HEK293 (cell line): Measurements from ENCODE around the gene FRMD4A.

ENCODE experiments used
- CTCF ChIA-PET: fragments of 350-600 bp; formaldehyde crosslinking; extraction: SDS; loops from one replicate; lab custom pipeline; 2021; ENCODE audit warnings: antibody characterized with exemption; lab: Yijun Ruan, JAX
- POLR2A ChIA-PET: fragments of 300-600 bp; formaldehyde crosslinking; extraction: SDS; loops from one replicate; lab custom pipeline; 2020; ENCODE audit warnings: antibody characterized with exemption, inconsistent platforms; lab: Yijun Ruan, JAX
- H3K27ac ChIP-seq: fragments of 200-500 bp; sonication (Bioruptor generic); 2 replicates; pipeline ENCODE4 v1.5.1; 2014; ENCODE audit warnings: low read depth, low read length, control low read depth, inconsistent platforms; ENCODE audit errors: extremely low read depth
- H3K36me3 ChIP-seq, 2 experiments: fragments of 200-500 bp in 1 of 2; sonication (Bioruptor generic) in 1 of 2; 1 replicate in 1 of 2; 2 replicates in 1 of 2; pipeline ENCODE4 v1.5.1; 2014 to 2017; ENCODE audit warnings: inconsistent platforms in 2 of 2, low read length in 2 of 2; ENCODE audit not compliant: control insufficient read depth in 2 of 2, insufficient read depth in 1 of 2
- H3K4me1 ChIP-seq: fragments of 200-500 bp; sonication (Bioruptor generic); 2 replicates; pipeline ENCODE4 v1.5.1; 2014; ENCODE audit warnings: mild to moderate bottlenecking, low read length, inconsistent platforms; ENCODE audit not compliant: control insufficient read depth, insufficient read depth
- H3K4me3 ChIP-seq: 2 replicates; pipeline ENCODE4 v1.5.1; 2011; ENCODE audit warnings: low read depth, mild to moderate bottlenecking, control low read depth, low read length, moderate library complexity
- H3K9me3 ChIP-seq: fragments of 200-500 bp; sonication (Bioruptor generic); 2 replicates; pipeline ENCODE4 v1.5.1; 2014; ENCODE audit warnings: low read depth, low read length, inconsistent platforms; ENCODE audit not compliant: control insufficient read depth, insufficient read depth
- GLI2 ChIP-seq: fragments of 450-650 bp; formaldehyde crosslinking; IDR thresholded peaks from 2 replicates; pipeline ENCODE4; 2017; ENCODE audit warnings: missing biosample characterization, missing genetic modification characterization, low read depth, borderline replicate concordance
- GLIS2 ChIP-seq: fragments of 450-650 bp; formaldehyde crosslinking; IDR thresholded peaks from 2 replicates; pipeline ENCODE4 v1.5.1; 2016; ENCODE audit warnings: missing biosample characterization, missing genetic modification characterization
- MEIS1 ChIP-seq: sonication (generic); formaldehyde crosslinking; IDR thresholded peaks from 2 replicates; pipeline ENCODE4 v1.8.1; 2022; ENCODE audit warnings: missing genetic modification reagents, mild to moderate bottlenecking, borderline replicate concordance
- ZBTB8A ChIP-seq: fragments of 450-650 bp; formaldehyde crosslinking; IDR thresholded peaks from 2 replicates; pipeline ENCODE4 v1.5.1; 2016; ENCODE audit warnings: missing biosample characterization, missing genetic modification characterization
- ZIC2 ChIP-seq: fragments of 450-650 bp; formaldehyde crosslinking; IDR thresholded peaks from 2 replicates; pipeline ENCODE4 v1.5.1; 2016; ENCODE audit warnings: missing biosample characterization, missing genetic modification characterization
- ZNF132 ChIP-seq: fragments of 450-650 bp; formaldehyde crosslinking; IDR thresholded peaks from 2 replicates; pipeline ENCODE4 v1.5.1; 2017; ENCODE audit warnings: missing biosample characterization, missing genetic modification characterization, borderline replicate concordance
- ZNF211 ChIP-seq: fragments of 450-650 bp; formaldehyde crosslinking; IDR thresholded peaks from 2 replicates; pipeline ENCODE4 v1.5.1; 2016; ENCODE audit warnings: low read depth, missing biosample characterization, missing genetic modification characterization
- ZNF266 ChIP-seq: fragments of 450-650 bp; formaldehyde crosslinking; IDR thresholded peaks from 2 replicates; pipeline ENCODE4 v1.5.1; 2016; ENCODE audit warnings: missing biosample characterization, missing genetic modification characterization, low read depth
- ZNF292 ChIP-seq: fragments of 450-650 bp; formaldehyde crosslinking; IDR thresholded peaks from 2 replicates; pipeline ENCODE4 v1.5.1; 2016; ENCODE audit warnings: low read depth, missing biosample characterization, missing genetic modification characterization, borderline replicate concordance
- ZNF341 ChIP-seq: fragments of 450-650 bp; formaldehyde crosslinking; IDR thresholded peaks from 2 replicates; pipeline ENCODE4; 2016; ENCODE audit warnings: low read depth, missing biosample characterization, missing genetic modification characterization
- ZNF423 ChIP-seq: fragments of 450-650 bp; formaldehyde crosslinking; IDR thresholded peaks from 2 replicates; pipeline ENCODE4 v1.5.1; 2016; ENCODE audit warnings: missing biosample characterization, missing genetic modification characterization
- ZNF510 ChIP-seq: fragments of 450-650 bp; formaldehyde crosslinking; IDR thresholded peaks from 2 replicates; pipeline ENCODE4 v1.5.1; 2018; ENCODE audit warnings: mild to moderate bottlenecking, missing genetic modification characterization, missing biosample characterization; ENCODE audit not compliant: insufficient replicate concordance
- ZNF677 ChIP-seq: fragments of 450-650 bp; IDR thresholded peaks from 2 replicates; pipeline ENCODE4 v1.5.0; 2018; ENCODE audit warnings: missing biosample characterization, mild to moderate bottlenecking, missing genetic modification characterization, moderate library complexity
- ZNF707 ChIP-seq: fragments of 450-650 bp; formaldehyde crosslinking; IDR thresholded peaks from 2 replicates; pipeline ENCODE4 v1.5.1; 2016; ENCODE audit warnings: missing biosample characterization, missing genetic modification characterization
- ZNF747 ChIP-seq: fragments of 450-650 bp; formaldehyde crosslinking; IDR thresholded peaks from 2 replicates; pipeline ENCODE4 v1.5.1; 2016; ENCODE audit warnings: missing biosample characterization, missing genetic modification characterization
- ZNF785 ChIP-seq: fragments of 450-650 bp; formaldehyde crosslinking; IDR thresholded peaks from 2 replicates; pipeline ENCODE4 v1.5.1; 2016; ENCODE audit warnings: missing biosample characterization, missing genetic modification characterization
- TF ChIP-seq, protein P1 (sequence below): fragments of 450-650 bp; formaldehyde crosslinking; IDR thresholded peaks from 2 replicates; pipeline ENCODE4 v1.5.1; 2016; ENCODE audit warnings: missing biosample characterization, missing genetic modification characterization
- TF ChIP-seq, protein P2 (sequence below): fragments of 450-650 bp; formaldehyde crosslinking; IDR thresholded peaks from 2 replicates; pipeline ENCODE4 v1.5.1; 2016; ENCODE audit warnings: missing biosample characterization, missing genetic modification characterization
- TF ChIP-seq, protein P3 (sequence below): fragments of 450-650 bp; formaldehyde crosslinking; IDR thresholded peaks from 2 replicates; pipeline ENCODE4 v1.5.1; 2017; ENCODE audit warnings: missing biosample characterization, missing genetic modification characterization
- TF ChIP-seq, protein P4 (sequence below): fragments of 450-650 bp; formaldehyde crosslinking; IDR thresholded peaks from 2 replicates; pipeline ENCODE4 v1.5.1; 2016; ENCODE audit warnings: missing biosample characterization, missing genetic modification characterization
- TF ChIP-seq, protein P5 (sequence below): fragments of 450-650 bp; formaldehyde crosslinking; IDR thresholded peaks from 2 replicates; pipeline ENCODE4 v1.5.1; 2016; ENCODE audit warnings: missing biosample characterization, missing genetic modification characterization
- TF ChIP-seq, protein P6 (sequence below): IDR thresholded peaks from 2 replicates; pipeline ENCODE4 v1.6.1; 2011; ENCODE audit warnings: mild to moderate bottlenecking, low read depth, low read length, borderline replicate concordance
- TF ChIP-seq, protein P7 (sequence below): fragments of 450-650 bp; formaldehyde crosslinking; IDR thresholded peaks from 2 replicates; pipeline ENCODE4 v1.5.1; 2016; ENCODE audit warnings: missing biosample characterization, missing genetic modification characterization

Gene FRMD4A

DNA sequence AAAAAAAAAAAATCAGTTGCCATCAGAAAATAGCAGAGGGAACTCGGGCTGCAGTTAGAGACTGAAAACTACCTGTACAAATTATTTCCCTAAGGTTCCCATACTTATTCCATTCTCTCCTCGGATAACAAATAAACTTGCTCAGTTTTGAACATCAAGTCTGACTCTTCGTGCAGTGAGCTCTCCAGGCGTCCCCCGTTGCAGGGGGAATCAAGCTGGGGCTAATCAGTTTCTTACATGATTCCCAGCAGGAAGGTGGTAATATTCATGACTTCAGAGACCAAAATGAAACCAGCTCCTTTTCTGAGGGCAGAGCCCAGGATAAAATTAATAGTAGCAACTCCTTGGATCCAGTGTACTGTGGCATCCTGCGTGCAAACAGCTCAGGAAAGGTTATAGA, 135.3 kb downstream of the FRMD4A start:
- Histone ChIP-seq H3K4me3 (no peak overlapping the region), H3K9me3 (no peaks in the 10 kb centered on the region), H3K36me3 (no peaks in the 10 kb centered on the region), H3K4me1 (no peaks in the 10 kb centered on the region), H3K27ac (no peak overlapping the region)
- CTCF ChIA-PET = interaction anchor here (0.5 to 8.1 kb wide), 16 partner anchors 11 to 873 kb away, joined by 3 to 115 read pairs (median 4); no protein-coding TSS in a partner anchor
- peak; percentile 94 for TF ChIP-seq ZIC2
- no peak for TF ChIP-seq GLIS2
- TF ChIP-seq, protein P1, sequence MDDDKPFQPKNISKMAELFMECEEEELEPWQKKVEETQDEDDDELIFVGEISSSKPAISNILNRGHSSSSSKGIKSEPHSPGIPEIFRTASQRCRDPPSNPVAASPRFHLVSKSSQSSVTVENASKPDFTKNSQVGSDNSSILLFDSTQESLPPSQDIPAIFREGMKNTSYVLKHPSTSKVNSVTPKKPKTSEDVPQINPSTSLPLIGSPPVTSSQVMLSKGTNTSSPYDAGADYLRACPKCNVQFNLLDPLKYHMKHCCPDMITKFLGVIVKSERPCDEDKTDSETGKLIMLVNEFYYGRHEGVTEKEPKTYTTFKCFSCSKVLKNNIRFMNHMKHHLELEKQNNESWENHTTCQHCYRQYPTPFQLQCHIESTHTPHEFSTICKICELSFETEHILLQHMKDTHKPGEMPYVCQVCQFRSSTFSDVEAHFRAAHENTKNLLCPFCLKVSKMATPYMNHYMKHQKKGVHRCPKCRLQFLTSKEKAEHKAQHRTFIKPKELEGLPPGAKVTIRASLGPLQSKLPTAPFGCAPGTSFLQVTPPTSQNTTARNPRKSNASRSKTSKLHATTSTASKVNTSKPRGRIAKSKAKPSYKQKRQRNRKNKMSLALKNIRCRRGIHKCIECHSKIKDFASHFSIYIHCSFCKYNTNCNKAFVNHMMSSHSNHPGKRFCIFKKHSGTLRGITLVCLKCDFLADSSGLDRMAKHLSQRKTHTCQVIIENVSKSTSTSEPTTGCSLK (tag by site-specific recombination) = no peak
- TF ChIP-seq ZNF132 (tag by site-specific recombination) = no peak
- TF ChIP-seq, protein P2, sequence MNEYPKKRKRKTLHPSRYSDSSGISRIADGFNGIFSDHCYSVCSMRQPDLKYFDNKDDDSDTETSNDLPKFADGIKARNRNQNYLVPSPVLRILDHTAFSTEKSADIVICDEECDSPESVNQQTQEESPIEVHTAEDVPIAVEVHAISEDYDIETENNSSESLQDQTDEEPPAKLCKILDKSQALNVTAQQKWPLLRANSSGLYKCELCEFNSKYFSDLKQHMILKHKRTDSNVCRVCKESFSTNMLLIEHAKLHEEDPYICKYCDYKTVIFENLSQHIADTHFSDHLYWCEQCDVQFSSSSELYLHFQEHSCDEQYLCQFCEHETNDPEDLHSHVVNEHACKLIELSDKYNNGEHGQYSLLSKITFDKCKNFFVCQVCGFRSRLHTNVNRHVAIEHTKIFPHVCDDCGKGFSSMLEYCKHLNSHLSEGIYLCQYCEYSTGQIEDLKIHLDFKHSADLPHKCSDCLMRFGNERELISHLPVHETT = no peak
- TF ChIP-seq ZNF510 = no peak
- no peak for TF ChIP-seq ZBTB8A (tag by site-specific recombination)
- TF ChIP-seq, protein P3, sequence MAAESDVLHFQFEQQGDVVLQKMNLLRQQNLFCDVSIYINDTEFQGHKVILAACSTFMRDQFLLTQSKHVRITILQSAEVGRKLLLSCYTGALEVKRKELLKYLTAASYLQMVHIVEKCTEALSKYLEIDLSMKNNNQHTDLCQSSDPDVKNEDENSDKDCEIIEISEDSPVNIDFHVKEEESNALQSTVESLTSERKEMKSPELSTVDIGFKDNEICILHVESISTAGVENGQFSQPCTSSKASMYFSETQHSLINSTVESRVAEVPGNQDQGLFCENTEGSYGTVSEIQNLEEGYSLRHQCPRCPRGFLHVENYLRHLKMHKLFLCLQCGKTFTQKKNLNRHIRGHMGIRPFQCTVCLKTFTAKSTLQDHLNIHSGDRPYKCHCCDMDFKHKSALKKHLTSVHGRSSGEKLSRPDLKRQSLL (tag by site-specific recombination) = no peak
- POLR2A ChIA-PET = no interaction called here

DNA sequence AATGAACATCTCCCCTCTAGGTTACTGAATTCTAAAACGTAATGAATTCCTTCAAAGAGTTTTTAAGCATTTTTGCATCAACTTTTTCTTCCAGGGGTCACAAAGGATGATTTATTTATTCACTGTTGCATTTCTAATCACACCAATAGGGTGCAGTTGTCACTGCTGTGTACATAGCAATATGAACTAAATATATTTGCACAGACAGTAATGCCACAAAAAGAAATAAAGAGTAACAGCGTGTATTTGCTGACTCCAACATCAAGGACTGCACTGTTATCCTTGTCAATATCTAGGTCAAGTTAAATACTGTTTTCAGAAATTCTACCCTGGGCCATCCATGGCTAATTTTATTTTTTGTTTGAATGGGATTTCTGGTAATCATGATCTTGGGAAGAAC, 138.0 kb downstream of the FRMD4A start:
- no peaks in the 10 kb centered on the region for H3K36me3 ChIP-seq
- CTCF ChIA-PET = interaction anchor here (0.7 to 1.0 kb wide), 4 partner anchors 8 to 286 kb away, joined by 3 to 6 read pairs (median 4); no protein-coding TSS in a partner anchor
- TF ChIP-seq ZNF785 (no peak), ZNF677 (tag by site-specific recombination) (no peak), ZNF292 (no peak), MEIS1 (no peak), ZNF707 (tag by site-specific recombination) (no peak), ZNF211 (tag by site-specific recombination) (no peak), ZNF266 (tag by site-specific recombination) (no peak), ZNF747 (tag by site-specific recombination) (no peak), ZNF341 (tag by site-specific recombination) (no peak), ZNF423 (tag by site-specific recombination) (no peak), GLI2 (tag by site-specific recombination) (no peak)
- TF ChIP-seq, protein P4, sequence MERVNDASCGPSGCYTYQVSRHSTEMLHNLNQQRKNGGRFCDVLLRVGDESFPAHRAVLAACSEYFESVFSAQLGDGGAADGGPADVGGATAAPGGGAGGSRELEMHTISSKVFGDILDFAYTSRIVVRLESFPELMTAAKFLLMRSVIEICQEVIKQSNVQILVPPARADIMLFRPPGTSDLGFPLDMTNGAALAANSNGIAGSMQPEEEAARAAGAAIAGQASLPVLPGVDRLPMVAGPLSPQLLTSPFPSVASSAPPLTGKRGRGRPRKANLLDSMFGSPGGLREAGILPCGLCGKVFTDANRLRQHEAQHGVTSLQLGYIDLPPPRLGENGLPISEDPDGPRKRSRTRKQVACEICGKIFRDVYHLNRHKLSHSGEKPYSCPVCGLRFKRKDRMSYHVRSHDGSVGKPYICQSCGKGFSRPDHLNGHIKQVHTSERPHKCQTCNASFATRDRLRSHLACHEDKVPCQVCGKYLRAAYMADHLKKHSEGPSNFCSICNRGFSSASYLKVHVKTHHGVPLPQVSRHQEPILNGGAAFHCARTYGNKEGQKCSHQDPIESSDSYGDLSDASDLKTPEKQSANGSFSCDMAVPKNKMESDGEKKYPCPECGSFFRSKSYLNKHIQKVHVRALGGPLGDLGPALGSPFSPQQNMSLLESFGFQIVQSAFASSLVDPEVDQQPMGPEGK (tag by site-specific recombination) = no peak
- TF ChIP-seq, protein P5, sequence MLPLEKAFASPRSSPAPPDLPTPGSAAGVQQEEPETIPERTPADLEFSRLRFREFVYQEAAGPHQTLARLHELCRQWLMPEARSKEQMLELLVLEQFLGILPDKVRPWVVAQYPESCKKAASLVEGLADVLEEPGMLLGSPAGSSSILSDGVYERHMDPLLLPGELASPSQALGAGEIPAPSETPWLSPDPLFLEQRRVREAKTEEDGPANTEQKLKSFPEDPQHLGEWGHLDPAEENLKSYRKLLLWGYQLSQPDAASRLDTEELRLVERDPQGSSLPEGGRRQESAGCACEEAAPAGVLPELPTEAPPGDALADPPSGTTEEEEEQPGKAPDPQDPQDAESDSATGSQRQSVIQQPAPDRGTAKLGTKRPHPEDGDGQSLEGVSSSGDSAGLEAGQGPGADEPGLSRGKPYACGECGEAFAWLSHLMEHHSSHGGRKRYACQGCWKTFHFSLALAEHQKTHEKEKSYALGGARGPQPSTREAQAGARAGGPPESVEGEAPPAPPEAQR (tag by site-specific recombination) = no peak
- TF ChIP-seq, protein P6, sequence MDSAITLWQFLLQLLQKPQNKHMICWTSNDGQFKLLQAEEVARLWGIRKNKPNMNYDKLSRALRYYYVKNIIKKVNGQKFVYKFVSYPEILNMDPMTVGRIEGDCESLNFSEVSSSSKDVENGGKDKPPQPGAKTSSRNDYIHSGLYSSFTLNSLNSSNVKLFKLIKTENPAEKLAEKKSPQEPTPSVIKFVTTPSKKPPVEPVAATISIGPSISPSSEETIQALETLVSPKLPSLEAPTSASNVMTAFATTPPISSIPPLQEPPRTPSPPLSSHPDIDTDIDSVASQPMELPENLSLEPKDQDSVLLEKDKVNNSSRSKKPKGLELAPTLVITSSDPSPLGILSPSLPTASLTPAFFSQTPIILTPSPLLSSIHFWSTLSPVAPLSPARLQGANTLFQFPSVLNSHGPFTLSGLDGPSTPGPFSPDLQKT = no peak
- TF ChIP-seq, protein P7, sequence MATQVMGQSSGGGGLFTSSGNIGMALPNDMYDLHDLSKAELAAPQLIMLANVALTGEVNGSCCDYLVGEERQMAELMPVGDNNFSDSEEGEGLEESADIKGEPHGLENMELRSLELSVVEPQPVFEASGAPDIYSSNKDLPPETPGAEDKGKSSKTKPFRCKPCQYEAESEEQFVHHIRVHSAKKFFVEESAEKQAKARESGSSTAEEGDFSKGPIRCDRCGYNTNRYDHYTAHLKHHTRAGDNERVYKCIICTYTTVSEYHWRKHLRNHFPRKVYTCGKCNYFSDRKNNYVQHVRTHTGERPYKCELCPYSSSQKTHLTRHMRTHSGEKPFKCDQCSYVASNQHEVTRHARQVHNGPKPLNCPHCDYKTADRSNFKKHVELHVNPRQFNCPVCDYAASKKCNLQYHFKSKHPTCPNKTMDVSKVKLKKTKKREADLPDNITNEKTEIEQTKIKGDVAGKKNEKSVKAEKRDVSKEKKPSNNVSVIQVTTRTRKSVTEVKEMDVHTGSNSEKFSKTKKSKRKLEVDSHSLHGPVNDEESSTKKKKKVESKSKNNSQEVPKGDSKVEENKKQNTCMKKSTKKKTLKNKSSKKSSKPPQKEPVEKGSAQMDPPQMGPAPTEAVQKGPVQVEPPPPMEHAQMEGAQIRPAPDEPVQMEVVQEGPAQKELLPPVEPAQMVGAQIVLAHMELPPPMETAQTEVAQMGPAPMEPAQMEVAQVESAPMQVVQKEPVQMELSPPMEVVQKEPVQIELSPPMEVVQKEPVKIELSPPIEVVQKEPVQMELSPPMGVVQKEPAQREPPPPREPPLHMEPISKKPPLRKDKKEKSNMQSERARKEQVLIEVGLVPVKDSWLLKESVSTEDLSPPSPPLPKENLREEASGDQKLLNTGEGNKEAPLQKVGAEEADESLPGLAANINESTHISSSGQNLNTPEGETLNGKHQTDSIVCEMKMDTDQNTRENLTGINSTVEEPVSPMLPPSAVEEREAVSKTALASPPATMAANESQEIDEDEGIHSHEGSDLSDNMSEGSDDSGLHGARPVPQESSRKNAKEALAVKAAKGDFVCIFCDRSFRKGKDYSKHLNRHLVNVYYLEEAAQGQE = no peak
- TF ChIP-seq, all 188 proteins: peak for 0
- Histone ChIP-seq H3K9me3 (no peaks in the 10 kb centered on the region), H3K4me3 (no peak overlapping the region), H3K27ac (no peak overlapping the region), H3K4me1 (no peaks in the 10 kb centered on the region)
- POLR2A ChIA-PET = no interaction called here
